Activated naive CD8-positive, alpha-beta T cell (primary cell): ENCODE data around the gene LUZP2.

Experiments
- H3K27ac Mint-ChIP-seq: one replicate; pipeline ENCODE4 v1.8.0; 2021; ENCODE audit warnings: mixed read lengths
- H3K27me3 Mint-ChIP-seq: one replicate; pipeline ENCODE4 v1.8.0; 2021; ENCODE audit warnings: mixed read lengths
- H3K36me3 Mint-ChIP-seq: one replicate; pipeline ENCODE4 v1.8.0; 2021; ENCODE audit warnings: mixed read lengths
- H3K4me1 Mint-ChIP-seq: one replicate; pipeline ENCODE4 v1.8.0; 2021; ENCODE audit warnings: low read depth, mixed read lengths
- H3K4me3 Mint-ChIP-seq: one replicate; pipeline ENCODE4 v1.8.0; 2021; ENCODE audit warnings: mild to moderate bottlenecking, mixed read lengths
- H3K9me3 Mint-ChIP-seq: one replicate; pipeline ENCODE4 v1.8.0; 2021; ENCODE audit warnings: low read depth, mixed read lengths

The LUZP2 gene

GRCh38 chr11:24635588-24636290, 138.9 kb downstream of the LUZP2 start:
- Mint-ChIP-seq H3K4me1 (no peaks in the 10 kb centered on the region), H3K27me3 (no peaks in the 10 kb centered on the region)

DNA sequence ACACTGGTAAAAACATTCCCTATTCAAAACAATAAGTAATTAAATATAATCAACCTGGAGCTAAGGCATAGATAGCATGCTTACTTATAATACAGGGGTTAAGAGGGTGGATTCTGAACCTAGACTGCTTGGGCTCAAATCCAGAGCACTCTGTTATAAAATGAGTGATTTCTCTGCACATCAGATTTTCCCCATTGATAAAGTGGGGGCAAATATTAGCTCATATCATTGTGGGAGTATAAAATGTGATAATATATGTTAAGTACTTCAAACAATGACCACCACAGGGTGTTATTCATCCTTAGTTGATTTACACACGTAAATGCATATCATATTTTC, 139.4 kb downstream of the LUZP2 start:
- no peaks in the 10 kb centered on the region for H3K27me3 Mint-ChIP-seq
- H3K9me3 Mint-ChIP-seq = peaks cover 6% of the 10 kb centered on the region
- H3K27ac Mint-ChIP-seq = no peak overlapping the region
- no peaks in the 10 kb centered on the region for H3K4me1 Mint-ChIP-seq
- H3K36me3 Mint-ChIP-seq = no peaks in the 10 kb centered on the region
- H3K4me3 Mint-ChIP-seq = no peak overlapping the region

More at GRCh38 chr11:24635588-24636290, 138.9 kb downstream of the LUZP2 start:
- Mint-ChIP-seq H3K27ac (no peak overlapping the region), H3K9me3 (peaks cover 6% of the 10 kb centered on the region), H3K4me3 (no peak overlapping the region), H3K36me3 (no peaks in the 10 kb centered on the region)

DNA sequence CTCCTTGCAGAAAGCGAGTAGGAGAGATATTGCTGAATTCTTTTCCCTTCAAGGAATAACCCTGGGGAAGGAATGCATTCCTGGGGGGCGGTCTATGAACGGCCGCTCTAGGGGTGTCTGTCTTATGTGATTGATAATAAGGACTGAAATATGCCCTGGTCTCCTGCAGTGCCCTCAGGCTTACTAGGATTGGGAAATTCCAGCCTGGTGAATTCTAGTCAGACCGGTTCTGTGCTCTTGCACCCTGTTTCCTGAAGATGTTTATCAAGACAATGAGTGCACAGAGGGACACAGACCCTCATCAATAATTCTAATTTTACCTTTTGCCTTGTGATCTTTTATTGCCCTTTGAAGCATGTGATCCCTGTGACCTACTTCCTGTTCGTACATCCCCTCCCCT, 140.7 kb downstream of the LUZP2 start:
- Mint-ChIP-seq H3K4me3 (no peak overlapping the region), H3K4me1 (no peaks in the 10 kb centered on the region), H3K27me3 (no peaks in the 10 kb centered on the region), H3K9me3 (peaks cover 11% of the 10 kb centered on the region), H3K36me3 (no peaks in the 10 kb centered on the region), H3K27ac (no peak overlapping the region)

DNA sequence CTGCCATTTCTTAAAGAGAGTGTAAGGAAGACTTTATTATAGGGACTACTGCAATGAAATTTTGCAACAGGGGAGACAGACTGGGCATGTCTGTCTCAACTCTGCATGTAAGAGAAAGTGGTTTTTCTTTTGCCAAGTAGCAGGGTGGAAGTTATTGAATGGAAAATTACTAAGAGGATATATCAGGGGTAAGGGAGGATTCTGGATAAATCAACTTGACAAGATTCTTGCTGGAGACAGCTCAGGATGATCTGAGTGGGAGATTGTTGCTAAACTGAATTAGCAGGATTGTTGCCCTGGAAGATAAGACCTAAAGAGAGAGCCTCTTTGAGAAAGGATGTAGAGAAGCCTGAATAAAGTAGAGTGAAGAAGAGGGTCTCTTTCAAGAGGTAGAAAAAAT, 145.8 kb downstream of the LUZP2 start:
- Mint-ChIP-seq H3K27me3 (no peaks in the 10 kb centered on the region), H3K4me1 (no peaks in the 10 kb centered on the region), H3K9me3 (peaks cover 15% of the 10 kb centered on the region), H3K36me3 (no peaks in the 10 kb centered on the region), H3K27ac (no peak overlapping the region), H3K4me3 (no peak overlapping the region)

DNA sequence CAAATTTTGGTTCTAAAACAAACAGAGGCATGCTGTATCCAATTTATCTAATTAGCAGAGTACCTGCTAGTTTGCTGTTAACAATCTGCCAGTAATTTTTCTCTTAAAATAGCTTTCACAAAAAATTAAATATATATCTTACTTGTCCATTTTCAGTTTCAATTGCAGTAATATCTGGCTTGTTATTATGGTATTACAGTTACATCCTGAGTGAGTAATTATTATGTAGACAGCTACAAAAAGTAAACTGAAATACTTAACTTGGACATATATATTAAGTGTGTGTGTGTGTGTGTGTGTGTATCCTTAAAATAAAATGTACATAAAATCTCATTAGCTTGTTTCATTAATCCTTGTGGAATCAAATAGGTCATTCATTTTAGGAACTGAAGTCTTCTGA, 148.7 kb downstream of the LUZP2 start:
- no peaks in the 10 kb centered on the region for H3K36me3 Mint-ChIP-seq
- H3K4me3 Mint-ChIP-seq = no peak overlapping the region
- H3K9me3 Mint-ChIP-seq = peaks cover 9% of the 10 kb centered on the region
- H3K27me3 Mint-ChIP-seq = no peaks in the 10 kb centered on the region
- H3K4me1 Mint-ChIP-seq = no peaks in the 10 kb centered on the region
- no peak overlapping the region for H3K27ac Mint-ChIP-seq

DNA sequence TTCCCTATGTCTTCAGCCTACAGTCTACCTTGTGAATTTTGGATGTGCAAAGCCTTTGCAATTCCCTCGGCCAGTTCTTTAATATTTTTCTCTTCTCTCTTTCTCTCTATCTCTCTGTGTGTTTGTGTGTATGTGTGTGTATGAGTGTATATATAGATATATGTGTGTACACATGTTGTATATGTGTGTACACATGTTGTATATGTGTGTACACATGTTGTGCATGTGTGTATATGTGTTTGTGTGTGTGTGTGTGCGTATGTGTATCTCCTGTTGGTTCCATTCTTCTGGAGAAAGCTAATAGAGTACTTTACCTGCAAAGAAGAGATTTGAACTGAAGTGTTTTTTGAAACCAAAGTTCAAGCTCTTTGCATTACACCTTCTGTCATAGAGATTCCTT, 155.0 kb downstream of the LUZP2 start:
- no peaks in the 10 kb centered on the region for H3K36me3 Mint-ChIP-seq
- peaks cover 5% of the 10 kb centered on the region for H3K9me3 Mint-ChIP-seq
- no peak overlapping the region for H3K27ac Mint-ChIP-seq
- H3K4me1 Mint-ChIP-seq = no peaks in the 10 kb centered on the region
- H3K4me3 Mint-ChIP-seq = no peak overlapping the region
- no peaks in the 10 kb centered on the region for H3K27me3 Mint-ChIP-seq

- Mint-ChIP-seq H3K36me3 (no peaks in the 10 kb centered on the region), H3K4me1 (no peaks in the 10 kb centered on the region), H3K9me3 (peaks cover 8% of the 10 kb centered on the region), H3K27me3 (no peaks in the 10 kb centered on the region), H3K27ac (no peak overlapping the region), H3K4me3 (no peak overlapping the region)
These were observed 157.0 kb downstream of the LUZP2 start for GRCh38 chr11:24653901-24654300.

DNA sequence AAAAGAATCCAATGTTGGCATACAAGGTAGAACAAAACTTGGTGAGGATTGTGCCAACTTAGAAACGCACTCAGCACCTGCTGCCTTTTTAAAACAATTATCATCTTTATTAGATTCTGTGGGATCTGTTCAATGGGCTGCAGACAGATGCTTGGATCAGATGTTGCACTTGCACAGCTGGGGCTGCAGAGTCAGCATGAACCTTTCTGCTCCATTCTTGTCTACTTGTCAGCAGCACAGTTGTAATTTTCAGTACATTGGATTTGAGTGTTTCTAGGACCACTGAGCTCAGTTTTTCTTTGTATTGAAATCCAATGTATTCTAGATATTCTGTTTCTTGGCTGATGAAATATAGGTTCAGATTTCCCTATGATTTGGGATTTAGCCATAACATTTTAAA, 164.5 kb downstream of the LUZP2 start:
- Mint-ChIP-seq H3K27me3 (no peaks in the 10 kb centered on the region), H3K9me3 (peaks cover 15% of the 10 kb centered on the region), H3K36me3 (no peaks in the 10 kb centered on the region), H3K4me1 (no peaks in the 10 kb centered on the region), H3K4me3 (no peak overlapping the region), H3K27ac (no peak overlapping the region)

DNA sequence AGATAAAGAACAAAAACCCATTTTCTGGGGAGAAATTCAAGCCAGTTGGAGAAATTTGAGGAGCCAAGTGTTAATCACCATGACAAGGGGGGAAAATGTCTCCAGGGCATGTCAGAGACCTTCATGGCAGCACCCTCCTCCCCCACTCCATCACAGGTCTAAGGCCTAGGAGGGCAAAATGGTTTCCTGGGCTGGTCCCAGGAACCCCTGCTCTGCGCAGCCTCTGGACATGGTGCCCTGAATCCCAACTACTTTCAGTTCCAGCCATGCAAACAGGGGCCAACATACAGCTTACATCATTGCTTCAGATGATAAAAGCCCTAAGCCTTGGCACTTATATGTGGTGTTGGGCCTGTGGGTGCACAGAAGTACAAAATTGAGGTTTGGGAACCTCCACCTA, 167.5 kb downstream of the LUZP2 start:
- Mint-ChIP-seq H3K36me3 (no peaks in the 10 kb centered on the region), H3K4me1 (no peaks in the 10 kb centered on the region), H3K27ac (no peak overlapping the region), H3K9me3 (peaks cover 11% of the 10 kb centered on the region), H3K27me3 (no peaks in the 10 kb centered on the region), H3K4me3 (no peak overlapping the region)

DNA sequence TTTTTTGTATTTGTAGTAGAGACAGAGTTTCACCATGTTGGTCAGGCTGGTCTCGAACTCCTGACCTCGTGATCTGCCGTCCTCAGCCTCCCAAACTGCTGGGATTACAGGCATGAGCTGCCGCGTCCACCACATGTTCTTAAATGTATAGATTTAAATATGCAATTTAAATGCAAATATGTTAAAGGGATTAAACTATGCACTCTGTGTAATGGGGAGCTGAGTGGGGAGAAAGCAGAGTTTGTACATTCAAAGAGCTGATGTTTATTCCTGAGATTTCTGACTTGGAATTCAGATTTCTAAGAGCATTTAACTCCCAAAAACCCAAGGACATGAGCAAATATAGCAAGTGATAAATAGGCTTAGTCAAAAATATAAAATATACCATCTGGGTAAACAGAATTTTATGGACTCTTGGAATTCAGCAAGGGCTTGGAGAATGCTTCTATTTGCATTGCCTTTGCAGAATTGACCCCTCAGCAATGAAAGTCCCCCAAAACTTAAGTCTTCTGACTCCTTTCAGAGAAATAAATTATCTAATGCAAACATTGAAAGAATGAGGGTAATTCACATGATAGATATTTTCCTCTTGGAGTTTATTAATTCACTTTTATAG, 170.6 kb downstream of the LUZP2 start:
- peaks cover 11% of the 10 kb centered on the region for H3K9me3 Mint-ChIP-seq
- H3K27ac Mint-ChIP-seq = no peak overlapping the region
- no peaks in the 10 kb centered on the region for H3K36me3 Mint-ChIP-seq
- H3K4me1 Mint-ChIP-seq = no peaks in the 10 kb centered on the region
- H3K4me3 Mint-ChIP-seq = no peak overlapping the region
- no peaks in the 10 kb centered on the region for H3K27me3 Mint-ChIP-seq

DNA sequence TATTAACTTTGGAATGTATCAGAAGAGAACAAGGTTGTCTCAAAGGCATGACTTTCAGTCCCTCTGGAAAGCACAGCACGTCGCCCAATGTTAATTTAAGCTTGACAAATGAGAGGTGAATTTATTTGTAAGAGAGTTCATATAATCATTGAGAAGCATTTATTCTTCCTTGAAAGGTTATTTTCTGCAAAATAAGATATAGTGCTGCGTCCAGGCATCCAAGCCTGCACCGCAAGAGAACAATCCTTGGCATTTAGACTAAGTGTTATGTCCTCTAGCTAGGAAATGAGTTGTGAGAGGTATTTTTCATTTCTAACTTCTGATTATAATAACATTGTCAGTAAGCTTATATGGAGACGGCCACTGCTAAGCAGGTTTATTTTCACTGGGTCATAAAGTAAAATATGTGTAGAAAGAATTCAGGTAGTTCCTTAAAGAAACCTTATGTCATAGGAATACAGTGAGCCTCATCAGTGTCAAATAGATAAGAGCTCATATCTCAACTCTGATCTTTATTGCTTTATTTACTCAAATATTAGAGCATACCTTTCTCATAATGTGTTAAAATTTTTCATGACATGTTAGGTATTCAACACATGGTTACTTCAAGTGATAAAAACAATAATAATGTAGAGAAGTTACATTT, 182.0 kb downstream of the LUZP2 start:
- H3K4me1 Mint-ChIP-seq = no peaks in the 10 kb centered on the region
- no peaks in the 10 kb centered on the region for H3K27me3 Mint-ChIP-seq
- no peak overlapping the region for H3K27ac Mint-ChIP-seq
- peaks cover 4% of the 10 kb centered on the region for H3K9me3 Mint-ChIP-seq
- H3K36me3 Mint-ChIP-seq = no peaks in the 10 kb centered on the region
- no peak overlapping the region for H3K4me3 Mint-ChIP-seq

GRCh38 chr11:24679821-24680351, 183.0 kb downstream of the LUZP2 start:
- H3K4me1 Mint-ChIP-seq = no peaks in the 10 kb centered on the region
- H3K27ac Mint-ChIP-seq = no peak overlapping the region
- no peak overlapping the region for H3K4me3 Mint-ChIP-seq
- H3K27me3 Mint-ChIP-seq = no peaks in the 10 kb centered on the region
- no peaks in the 10 kb centered on the region for H3K36me3 Mint-ChIP-seq
- H3K9me3 Mint-ChIP-seq = peaks cover 4% of the 10 kb centered on the region

- Mint-ChIP-seq H3K4me1 (no peaks in the 10 kb centered on the region), H3K27me3 (no peaks in the 10 kb centered on the region), H3K36me3 (no peaks in the 10 kb centered on the region), H3K27ac (no peak overlapping the region), H3K9me3 (peaks cover 3% of the 10 kb centered on the region), H3K4me3 (no peak overlapping the region)
These were observed 186.7 kb downstream of the LUZP2 start for GRCh38 chr11:24683583-24683982.

- Mint-ChIP-seq H3K4me1 (no peaks in the 10 kb centered on the region), H3K27me3 (no peaks in the 10 kb centered on the region), H3K4me3 (no peak overlapping the region), H3K9me3 (peaks cover 3% of the 10 kb centered on the region), H3K27ac (no peak overlapping the region), H3K36me3 (no peaks in the 10 kb centered on the region)
These were observed 189.0 kb downstream of the LUZP2 start for GRCh38 chr11:24685821-24686220.

- H3K4me3 Mint-ChIP-seq = no peak overlapping the region
- H3K36me3 Mint-ChIP-seq = no peaks in the 10 kb centered on the region
These were observed 190.8 kb downstream of the LUZP2 start for GRCh38 chr11:24687531-24688147.

More at GRCh38 chr11:24687531-24688147, 190.8 kb downstream of the LUZP2 start:
- no peaks in the 10 kb centered on the region for H3K4me1 Mint-ChIP-seq
- H3K9me3 Mint-ChIP-seq = peaks cover 3% of the 10 kb centered on the region
- H3K27me3 Mint-ChIP-seq = no peaks in the 10 kb centered on the region
- no peak overlapping the region for H3K27ac Mint-ChIP-seq
